Measurements from ENCODE around the gene TXNL1.

GRCh38 chr18:56627991-56628390, 10.4 kb downstream of the TXNL1 start:
- TF ChIP-seq CTCF (IDR thresholded peaks at IDR 0.05; ENCODE audit: extremely low read depth in 1 of 2, insufficient read depth in 1 of 2, low read depth in 1 of 2, low read length in 2 of 2) (no peak), POLR2A (IDR thresholded peaks at IDR 0.05; ENCODE audit: low read depth, low read length) (no peak)

All from endothelial cell of umbilical vein (primary cell).